Brain microvascular endothelial cell (primary cell): ENCODE data around the gene SUFU.
"Not testable (repeated sequence)": the region's sequence is repeated elsewhere in the genome, so short reads cannot be mapped to it uniquely, and the experiment has no call there.

Experiments used
- DNase-seq: peaks from one replicate; pipeline ENCODE4 v3.0.0-alpha.2; 2020
- H3K27ac ChIP-seq: fragments of 250-450 bp; sonication (Bioruptor Pico); 2 replicates; pipeline ENCODE4 v1.5.1; 2020; ENCODE audit warnings: mild to moderate bottlenecking, moderate library complexity
- H3K27me3 ChIP-seq: fragments of 250-450 bp; sonication (Bioruptor Pico); replicated peaks from 2 replicates; pipeline ENCODE4 v1.5.1; 2020; ENCODE audit warnings: mild to moderate bottlenecking
- H3K36me3 ChIP-seq: fragments of 250-450 bp; sonication (Bioruptor Pico); replicated peaks from 2 replicates; pipeline ENCODE4 v1.5.1; 2020; ENCODE audit warnings: mild to moderate bottlenecking
- H3K4me3 ChIP-seq: 2 replicates; pipeline ENCODE4 v1.5.1; 2011; ENCODE audit warnings: low read depth, mild to moderate bottlenecking, control low read depth, low read length, moderate library complexity
- CTCF ChIP-seq: IDR thresholded peaks from 2 replicates; pipeline ENCODE4 v1.5.1; 2011; ENCODE audit warnings: low read depth, mild to moderate bottlenecking, moderate library complexity, low read length, control low read depth, inconsistent platforms; ENCODE audit errors: missing control alignments
- in situ Hi-C: cut with HindIII; loops from 2 replicates; pipeline ENCODE4 v1.10.0; 2017; ENCODE audit warnings: low sequenced_read_pairs, low pct_ligation_motif_present

SUFU gene

GRCh38 chr10:102503264-102504178 lies at the start of gene SUFU:
SUFU (plus strand) TSS chr10:102503972; CDS start chr10:102504153, 181 bp downstream.
- peak; percentile 94 for TF ChIP-seq CTCF
- in situ Hi-C loops = no loop called here
- H3K36me3 ChIP-seq = no peaks in the 10 kb centered on the region
- H3K4me3 ChIP-seq = peak within 1 kb of the TSS; percentile 100
- peak within 1 kb of the TSS; percentile 0 for H3K27ac ChIP-seq
- H3K27me3 ChIP-seq = no peaks in the 10 kb centered on the region
- peak; percentile 98 for DNase-seq

GRCh38 chr10:102454662-102455487 lies 48.9 kb upstream of the SUFU start:
- H3K36me3 ChIP-seq, H3K27ac ChIP-seq, DNase-seq, H3K27me3 ChIP-seq, in situ Hi-C loops, H3K4me3 ChIP-seq: not testable (repeated sequence)

GRCh38 chr10:102455893-102456471 lies 47.8 kb upstream of the SUFU start:
- no peaks in the 10 kb centered on the region for H3K36me3 ChIP-seq
- no peak overlapping the region for H3K4me3 ChIP-seq
- in situ Hi-C loops = no loop called here
- TF ChIP-seq CTCF = no peak
- H3K27ac ChIP-seq = peak overlapping the region; percentile 51
- DNase-seq = peak; percentile 87
- H3K27me3 ChIP-seq = no peaks in the 10 kb centered on the region

GRCh38 chr10:102457591-102458150 lies 46.1 kb upstream of the SUFU start:
- Histone ChIP-seq H3K4me3 (no peak overlapping the region), H3K27me3 (no peaks in the 10 kb centered on the region), H3K27ac (no peak overlapping the region), H3K36me3 (no peaks in the 10 kb centered on the region)
- in situ Hi-C loops = no loop called here
- no peak for TF ChIP-seq CTCF
- DNase-seq = no peak

GRCh38 chr10:102458656-102459055 lies 45.1 kb upstream of the SUFU start:
- no peaks in the 10 kb centered on the region for H3K36me3 ChIP-seq
- TF ChIP-seq CTCF = no peak
- no peak overlapping the region for H3K27ac ChIP-seq
- in situ Hi-C loops = no loop called here
- no peak for DNase-seq
- no peak overlapping the region for H3K4me3 ChIP-seq
- H3K27me3 ChIP-seq = no peaks in the 10 kb centered on the region
